Muscle layer of duodenum (tissue), 2 donors: ENCODE results near the gene CHTOP.
A peak's percentile ranks its signal among the peaks of the same experiment; 100 is the strongest.

Experiments
- H3K27ac ChIP-seq: one replicate; pipeline ENCODE4 v1.7.0; 2013; ENCODE audit warnings: mild to moderate bottlenecking, low read length
- H3K27me3 ChIP-seq: one replicate; pipeline ENCODE4 v1.7.0; 2013; ENCODE audit warnings: low read depth, mild to moderate bottlenecking, control low read depth, low read length
- H3K36me3 ChIP-seq, 2 donors: one replicate each; pipeline ENCODE4 v1.7.0; 2013; ENCODE audit warnings: low read length in 2 of 2, control low read depth in 1 of 2, mild to moderate bottlenecking in 1 of 2; ENCODE audit not compliant: insufficient read depth in 2 of 2, control insufficient read depth in 1 of 2
- H3K4me1 ChIP-seq, 2 donors: one replicate each; pipeline ENCODE4 v1.7.0; 2013; ENCODE audit warnings: low read length in 2 of 2, mild to moderate bottlenecking in 2 of 2, control low read depth in 1 of 2, moderate library complexity in 1 of 2; ENCODE audit not compliant: insufficient read depth in 2 of 2, control insufficient read depth in 1 of 2
- H3K4me3 ChIP-seq, 2 donors: one replicate each; pipeline ENCODE4 v1.7.0; 2013; ENCODE audit warnings: low read length in 2 of 2, low read depth in 1 of 2, mild to moderate bottlenecking in 1 of 2
- H3K9me3 ChIP-seq, 2 donors: one replicate each; pipeline ENCODE4 v1.7.0; 2013; ENCODE audit warnings: low read length in 2 of 2, control low read depth in 1 of 2, mild to moderate bottlenecking in 1 of 2; ENCODE audit not compliant: control insufficient read depth in 1 of 2
- donor health status: healthy.

Gene CHTOP

GRCh38 chr1:153680120-153680403 lies 46.2 kb downstream of the CHTOP start:
- Histone ChIP-seq H3K4me1 (peaks cover 0 to 24% of the 10 kb centered on the region in 2 donors), H3K9me3 (no peaks in the 10 kb centered on the region), H3K4me3 (peak overlapping the region; percentile 38 to 57), H3K27me3 (peaks cover 18% of the 10 kb centered on the region), H3K27ac (no peak overlapping the region), H3K36me3 (no peaks in the 10 kb centered on the region)

DNA sequence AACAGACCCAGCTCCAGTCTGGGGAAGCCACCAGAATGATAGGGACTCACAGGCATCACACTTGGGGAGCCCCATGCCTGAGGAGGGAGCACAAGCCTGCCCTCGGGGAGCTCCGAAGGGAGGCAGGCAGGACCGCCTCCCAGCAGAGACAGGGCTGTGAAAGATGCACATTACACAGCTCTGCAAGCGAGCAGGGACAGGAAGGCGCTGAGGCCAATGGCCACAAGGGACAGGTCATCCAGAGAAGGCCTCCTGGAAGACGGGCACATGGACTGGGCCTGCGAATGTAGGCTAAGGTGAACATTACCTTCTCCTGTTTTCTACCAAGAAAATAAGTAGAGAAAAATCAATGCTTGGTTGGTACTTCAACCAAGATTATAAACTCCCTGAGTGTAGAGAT lies 48.9 kb downstream of the CHTOP start:
- Histone ChIP-seq H3K4me3 (no peak overlapping the region), H3K4me1 (peaks cover 0 to 21% of the 10 kb centered on the region in 2 donors), H3K36me3 (no peaks in the 10 kb centered on the region), H3K27me3 (peaks cover 18% of the 10 kb centered on the region), H3K9me3 (no peaks in the 10 kb centered on the region), H3K27ac (no peak overlapping the region)

DNA sequence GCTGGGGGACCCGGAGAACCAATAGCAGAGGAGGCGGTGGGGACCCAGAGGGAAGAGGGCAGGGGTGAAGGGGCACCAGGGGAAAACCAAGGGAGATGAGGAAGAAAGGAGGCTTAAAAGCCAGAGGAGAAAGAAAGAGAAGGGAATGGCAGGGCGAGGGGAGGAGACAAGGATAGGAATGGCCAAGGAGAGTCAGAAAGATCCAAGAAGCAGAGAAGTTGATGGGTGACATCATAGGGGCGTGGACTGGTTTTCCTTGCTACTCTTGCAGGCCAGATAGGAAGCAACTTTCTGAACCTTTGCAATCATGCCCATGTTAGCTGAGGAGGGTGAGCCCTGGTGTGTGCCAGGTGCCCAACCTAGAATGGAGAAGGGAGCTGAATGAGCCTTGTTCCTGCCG lies 50.0 kb downstream of the CHTOP start:
- peaks cover 12% of the 10 kb centered on the region for H3K27me3 ChIP-seq
- H3K36me3 ChIP-seq: peaks cover 0 to 7% of the 10 kb centered on the region in 2 donors
- no peak overlapping the region for H3K27ac ChIP-seq
- H3K9me3 ChIP-seq: no peaks in the 10 kb centered on the region
- peaks cover 0 to 10% of the 10 kb centered on the region in 2 donors for H3K4me1 ChIP-seq
- no peak overlapping the region for H3K4me3 ChIP-seq

- H3K27me3 ChIP-seq: peaks cover 4% of the 10 kb centered on the region
- no peaks in the 10 kb centered on the region for H3K9me3 ChIP-seq
- no peak overlapping the region for H3K4me3 ChIP-seq
- no peak overlapping the region for H3K27ac ChIP-seq
- H3K4me1 ChIP-seq: no peaks in the 10 kb centered on the region
- peaks cover 0 to 16% of the 10 kb centered on the region in 2 donors for H3K36me3 ChIP-seq
Observed at GRCh38 chr1:153684892-153685291, 51.0 kb downstream of the CHTOP start.

- H3K27me3 ChIP-seq: no peaks in the 10 kb centered on the region
- H3K27ac ChIP-seq: no peak overlapping the region
- H3K36me3 ChIP-seq: peaks cover 0 to 16% of the 10 kb centered on the region in 2 donors
- no peaks in the 10 kb centered on the region for H3K9me3 ChIP-seq
- H3K4me1 ChIP-seq: no peaks in the 10 kb centered on the region
- H3K4me3 ChIP-seq: no peak overlapping the region
Observed at GRCh38 chr1:153685544-153686340, 51.9 kb downstream of the CHTOP start.

DNA sequence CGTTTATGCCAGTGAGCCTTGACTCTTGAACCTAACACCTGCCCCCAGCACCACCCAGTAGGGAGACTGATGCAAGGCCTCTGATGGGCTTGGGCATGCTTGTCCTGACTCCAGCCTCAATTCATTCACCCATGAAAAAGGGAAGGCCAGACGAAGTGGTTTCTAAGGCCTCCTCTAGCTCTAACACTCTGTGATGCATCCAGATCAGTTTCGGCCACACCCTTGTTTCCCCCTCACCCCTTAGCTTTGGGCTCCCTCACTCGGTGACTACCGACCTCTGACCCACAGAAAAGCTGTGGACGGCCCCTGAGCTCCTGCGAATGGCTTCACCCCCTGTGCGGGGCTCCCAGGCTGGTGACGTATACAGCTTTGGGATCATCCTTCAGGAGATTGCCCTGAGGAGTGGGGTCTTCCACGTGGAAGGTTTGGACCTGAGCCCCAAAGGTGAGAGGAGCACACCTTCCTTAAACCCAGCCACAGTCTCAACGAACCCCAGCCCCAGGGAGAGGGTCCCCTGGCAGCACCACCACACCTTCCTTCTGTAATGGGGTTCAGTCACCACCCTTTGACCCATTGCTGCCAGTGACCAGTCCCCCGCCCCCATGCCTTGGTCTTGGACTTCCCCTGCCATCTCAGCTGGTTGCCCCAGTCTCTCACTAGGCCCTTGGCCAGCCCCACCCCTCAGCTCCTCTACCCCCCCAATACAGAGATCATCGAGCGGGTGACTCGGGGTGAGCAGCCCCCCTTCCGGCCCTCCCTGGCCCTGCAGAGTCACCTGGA lies 53.7 kb downstream of the CHTOP start:
- H3K27me3 ChIP-seq: no peaks in the 10 kb centered on the region
- no peak overlapping the region for H3K4me3 ChIP-seq
- H3K27ac ChIP-seq: no peak overlapping the region
- H3K9me3 ChIP-seq: no peaks in the 10 kb centered on the region
- H3K36me3 ChIP-seq: peaks cover 0 to 16% of the 10 kb centered on the region in 2 donors
- H3K4me1 ChIP-seq: no peaks in the 10 kb centered on the region

DNA sequence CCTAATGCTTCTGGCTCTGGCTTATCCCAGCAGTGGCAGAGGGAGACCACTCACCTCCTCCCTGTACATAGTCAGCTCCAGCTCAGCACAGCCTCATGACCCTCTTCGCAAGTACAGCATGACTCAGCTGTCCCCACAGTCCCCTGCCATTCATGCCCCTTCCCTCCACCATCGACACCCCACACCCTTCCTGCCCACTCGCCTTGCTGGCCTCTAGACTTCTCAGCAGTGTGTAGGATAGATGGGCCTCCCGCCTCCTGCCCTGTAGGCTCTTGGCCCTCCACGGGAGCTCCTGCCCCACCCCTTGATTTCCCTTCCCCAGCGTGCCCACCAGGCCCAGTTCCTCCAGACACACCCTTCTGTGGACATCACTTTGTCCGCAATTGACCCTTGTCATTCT lies 54.4 kb downstream of the CHTOP start:
- no peaks in the 10 kb centered on the region for H3K27me3 ChIP-seq
- peaks cover 0 to 16% of the 10 kb centered on the region in 2 donors for H3K36me3 ChIP-seq
- H3K4me1 ChIP-seq: no peaks in the 10 kb centered on the region
- no peak overlapping the region for H3K4me3 ChIP-seq
- H3K27ac ChIP-seq: no peak overlapping the region
- H3K9me3 ChIP-seq: no peaks in the 10 kb centered on the region

DNA sequence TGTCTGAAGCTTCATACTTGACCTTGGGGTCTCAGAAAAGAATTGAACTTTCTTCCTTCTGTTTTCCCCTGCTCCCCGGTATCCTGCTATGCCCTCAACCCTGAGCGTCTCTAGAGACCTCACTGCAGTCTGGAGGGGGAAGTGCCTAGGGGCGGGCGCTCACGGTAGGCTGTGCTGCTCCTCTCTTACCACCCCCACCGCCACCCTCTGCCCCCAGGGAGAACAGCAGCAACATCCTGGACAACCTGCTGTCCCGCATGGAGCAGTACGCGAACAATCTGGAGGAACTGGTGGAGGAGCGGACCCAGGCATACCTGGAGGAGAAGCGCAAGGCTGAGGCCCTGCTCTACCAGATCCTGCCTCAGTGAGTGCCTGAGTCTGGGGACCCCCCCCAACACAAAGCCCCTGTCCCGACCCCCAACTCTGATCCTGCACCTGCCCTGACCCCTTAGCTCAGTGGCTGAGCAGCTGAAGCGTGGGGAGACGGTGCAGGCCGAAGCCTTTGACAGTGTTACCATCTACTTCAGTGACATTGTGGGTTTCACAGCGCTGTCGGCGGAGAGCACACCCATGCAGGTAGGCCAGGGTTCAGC lies 55.0 kb downstream of the CHTOP start:
- Histone ChIP-seq H3K27me3 (no peaks in the 10 kb centered on the region), H3K4me3 (no peak overlapping the region), H3K9me3 (no peaks in the 10 kb centered on the region), H3K36me3 (peaks cover 0 to 16% of the 10 kb centered on the region in 2 donors), H3K27ac (no peak overlapping the region), H3K4me1 (no peaks in the 10 kb centered on the region)

DNA sequence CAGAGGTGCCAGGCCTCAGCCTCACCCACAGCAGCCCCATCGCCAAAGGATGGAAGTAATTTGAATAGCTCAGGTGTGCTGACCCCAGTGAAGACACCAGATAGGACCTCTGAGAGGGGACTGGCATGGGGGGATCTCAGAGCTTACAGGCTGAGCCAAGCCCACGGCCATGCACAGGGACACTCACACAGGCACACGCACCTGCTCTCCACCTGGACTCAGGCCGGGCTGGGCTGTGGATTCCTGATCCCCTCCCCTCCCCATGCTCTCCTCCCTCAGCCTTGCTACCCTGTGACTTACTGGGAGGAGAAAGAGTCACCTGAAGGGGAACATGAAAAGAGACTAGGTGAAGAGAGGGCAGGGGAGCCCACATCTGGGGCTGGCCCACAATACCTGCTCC lies 59.6 kb downstream of the CHTOP start:
- no peaks in the 10 kb centered on the region for H3K9me3 ChIP-seq
- peaks cover 0 to 12% of the 10 kb centered on the region in 2 donors for H3K36me3 ChIP-seq
- H3K27me3 ChIP-seq: no peaks in the 10 kb centered on the region
- H3K4me3 ChIP-seq: no peak overlapping the region
- H3K27ac ChIP-seq: no peak overlapping the region
- peaks cover 0 to 5% of the 10 kb centered on the region in 2 donors for H3K4me1 ChIP-seq
